Endothelial cell of umbilical vein (primary cell): ENCODE data around the gene PRDM2. TPM values are rescaled to one million over a fixed set of nuclear protein-coding genes. Genes with fewer than 3 reads are reported as not detected.

Source experiments
- BruUV-seq: library from RNA; stranded (reverse); fragments of 400-500 nt; replicated peaks from 2 replicates; lab custom pipeline; 2021; lab: Mats Ljungman, UMichigan
- CTCF ChIA-PET: fragments of 300-600, 350-600 bp; sonication (Branson Sonifier 250); formaldehyde crosslinking; loops from one replicate; lab custom pipeline; 2021; ENCODE audit warnings: antibody characterized with exemption, inconsistent platforms; lab: Charles Lee
- POLR2A ChIA-PET: fragments of 300-600, 350-600 bp; sonication (Branson Sonifier 250); formaldehyde crosslinking; loops from one replicate; lab custom pipeline; 2021; ENCODE audit warnings: antibody characterized with exemption, inconsistent platforms; lab: Charles Lee
- DNase-seq: peaks from one replicate; pipeline ENCODE4 v3.0.0-alpha.2; 2011; ENCODE audit warnings: low read depth, low spot score
- FAIRE-seq: peaks from 2 replicates; lab custom pipeline; 2011; peaks lifted over from hg19 to GRCh38; lab: Jason Lieb, UNC
- H2AFZ ChIP-seq: 2 replicates; pipeline ENCODE4 v1.6.0; 2012; ENCODE audit warnings: low read depth, low read length, control low read depth, inconsistent platforms
- H3K27ac ChIP-seq: 2 replicates; pipeline ENCODE4 v1.5.1; 2011; ENCODE audit warnings: low read depth, mild to moderate bottlenecking, control low read depth, low read length, moderate library complexity; ENCODE audit not compliant: insufficient read depth
- H3K27me3 ChIP-seq, 2 experiments: 2 replicates each; pipeline versions ENCODE4 v1.6.0 to v1.6.1; 2011; ENCODE audit warnings: low read length in 2 of 2, mixed read lengths in 1 of 2; ENCODE audit not compliant: control insufficient read depth in 2 of 2, insufficient read depth in 2 of 2
- H3K36me3 ChIP-seq, 2 experiments: 2 replicates in 1 of 2; 3 replicates in 1 of 2; pipeline ENCODE4 v1.5.1; 2011; ENCODE audit warnings: low read length in 2 of 2, mild to moderate bottlenecking in 1 of 2, moderate library complexity in 1 of 2; ENCODE audit not compliant: control insufficient read depth in 2 of 2, insufficient read depth in 2 of 2; ENCODE audit errors: extremely low read depth in 1 of 2
- H3K4me1 ChIP-seq: 3 replicates; pipeline ENCODE4 v1.5.1; 2011; ENCODE audit warnings: mild to moderate bottlenecking, low read length; ENCODE audit not compliant: control insufficient read depth, insufficient read depth; ENCODE audit errors: extremely low read depth
- H3K4me2 ChIP-seq: 2 replicates; pipeline ENCODE4 v1.6.1; 2011; ENCODE audit warnings: low read length, control low read depth, mixed read lengths; ENCODE audit not compliant: insufficient read depth
- H3K4me3 ChIP-seq, 3 experiments: fragments of 200-600 bp in 1 of 3; sonication (generic), shearing (Covaris generic) in 1 of 3; replicated peaks in 1 of 3; 2 replicates each; pipeline ENCODE4 v1.5.1; 2011 to 2016; ENCODE audit warnings: control low read depth in 3 of 3, low read length in 3 of 3, mild to moderate bottlenecking in 2 of 3, inconsistent platforms in 1 of 3, low read depth in 1 of 3, moderate library complexity in 1 of 3; ENCODE audit not compliant: insufficient read depth in 1 of 3
- H3K79me2 ChIP-seq: 2 replicates; pipeline ENCODE4 v1.6.0; 2012; ENCODE audit warnings: low read length, inconsistent platforms; ENCODE audit not compliant: control insufficient read depth, insufficient read depth
- H3K9ac ChIP-seq: replicated peaks from 2 replicates; pipeline ENCODE3; 2011; ENCODE audit warnings: low read length, control low read depth; ENCODE audit not compliant: insufficient read depth; ENCODE audit errors: extremely low read depth
- H3K9me1 ChIP-seq: replicated peaks from 3 replicates; pipeline ENCODE4 v1.6.0; 2011; ENCODE audit warnings: mild to moderate bottlenecking, low read length; ENCODE audit not compliant: control insufficient read depth, insufficient read depth; ENCODE audit errors: extremely low read depth
- H3K9me3 ChIP-seq: replicated peaks from 2 replicates; pipeline ENCODE4 v1.5.1; 2012; ENCODE audit warnings: low read length, inconsistent platforms; ENCODE audit not compliant: control insufficient read depth, insufficient read depth
- H4K20me1 ChIP-seq: replicated peaks from 2 replicates; pipeline ENCODE3; 2011; ENCODE audit warnings: mild to moderate bottlenecking, low read length; ENCODE audit not compliant: control insufficient read depth, insufficient read depth; ENCODE audit errors: extremely low read depth
- CTCF ChIP-seq, 2 donors: IDR thresholded peaks; 1 replicate in 1 of 2; 2 replicates in 1 of 2; pipeline ENCODE4 v1.5.1; 2011; ENCODE audit warnings: low read length in 2 of 2, mild to moderate bottlenecking in 2 of 2, moderate library complexity in 2 of 2, control low read depth in 1 of 2, inconsistent platforms in 1 of 2, low read depth in 1 of 2; ENCODE audit not compliant: insufficient read depth in 1 of 2; ENCODE audit errors: extremely low read depth in 1 of 2
- FOS ChIP-seq: IDR thresholded peaks from 2 replicates; pipeline ENCODE4 v1.6.1; 2011; ENCODE audit warnings: mild to moderate bottlenecking, low read length, moderate library complexity, borderline replicate concordance; ENCODE audit not compliant: insufficient read depth
- GATA2 ChIP-seq: IDR thresholded peaks from 2 replicates; pipeline ENCODE4 v1.7.0; 2011; ENCODE audit warnings: low read depth, mild to moderate bottlenecking, moderate library complexity, mixed read lengths, low read length; ENCODE audit not compliant: insufficient read length, insufficient read depth
- JUN ChIP-seq: IDR thresholded peaks from 2 replicates; pipeline ENCODE4 v1.6.1; 2011; ENCODE audit warnings: borderline replicate concordance, low read depth; ENCODE audit not compliant: insufficient read length, insufficient read depth
- MYC ChIP-seq: IDR thresholded peaks from one replicate; pipeline ENCODE4 v1.6.1; 2011; ENCODE audit warnings: mild to moderate bottlenecking, low read depth, low read length
- POLR2A ChIP-seq: IDR thresholded peaks from 2 replicates; pipeline ENCODE4 v1.6.1; 2012; ENCODE audit warnings: low read depth, mild to moderate bottlenecking, control low read depth, low read length
- POLR2AphosphoS5 ChIP-seq: IDR thresholded peaks from 2 replicates; pipeline ENCODE4 v1.6.1; 2012; ENCODE audit warnings: low read depth, mild to moderate bottlenecking, control low read depth, low read length, moderate library complexity; ENCODE audit not compliant: insufficient read depth
- dilution Hi-C: fragments of 300-500 bp; cut with MboI; formaldehyde crosslinking; loops from one replicate; pipeline ENCODE4 v1.15.0; 2019; ENCODE audit warnings: low sequenced_read_pairs; ENCODE audit not compliant: extremely low pct_ligation_motif_present
- intact Hi-C: fragments of 100-400 bp; cut with micrococcal nuclease; formaldehyde crosslinking; loops from one replicate; pipeline ENCODE4 v1.10.0; 2022
- polyA plus RNA-seq, 4 experiments: library from polyadenylated mRNA; depleted of rRNA in 3 of 4; stranded (reverse) in 3 of 4; unstranded in 1 of 4; fragments of >200 nt; gene quantifications; 2 replicates each; pipeline versions ENCODE4 v1.2.1 to v1.2.3, GENCODE V29; 2011 to 2012; ENCODE audit warnings: missing spikeins in 1 of 4
- total RNA-seq: library from RNA; stranded (reverse); gene quantifications from 2 replicates; pipeline ENCODE4 v1.2.3, GENCODE V29; 2021

The PRDM2 gene
- total and polyA plus RNA-seq, 2 donors (not counting 3 experiments of a cell fraction or from before 2014, with no cell fraction given), result 11.3 to 35.7 TPM

- FAIRE-seq (no peak), DNase-seq (no peak)
- no peaks in the 10 kb centered on the region for H3K27me3 ChIP-seq
- no peak overlapping the region for H3K9ac ChIP-seq
- H3K27ac ChIP-seq, result no peak overlapping the region
- no peak overlapping the region for H3K4me3 ChIP-seq
- BruUV-seq, result no TSS peak
- H2AFZ ChIP-seq, result no peak overlapping the region
- H4K20me1 ChIP-seq, result no peaks in the 10 kb centered on the region
- H3K4me1 ChIP-seq, result no peaks in the 10 kb centered on the region
- H3K4me2 ChIP-seq, result no peak overlapping the region
- H3K36me3 ChIP-seq, result no peaks in the 10 kb centered on the region
- POLR2A ChIA-PET, result no interaction called here
- TF ChIP-seq MYC, result no peak
- intact Hi-C loops, result no loop called here
- H3K79me2 ChIP-seq, result no peaks in the 10 kb centered on the region
- H3K9me1 ChIP-seq, result no peaks in the 10 kb centered on the region
- dilution Hi-C loops, result no loop called here
- CTCF ChIA-PET, result no interaction called here
- H3K9me3 ChIP-seq, result no peaks in the 10 kb centered on the region
Observed at GRCh38 chr1:13826009-13826408, 126.0 kb downstream of the PRDM2 start.

- no peaks in the 10 kb centered on the region for H3K4me1 ChIP-seq
- no peaks in the 10 kb centered on the region for H4K20me1 ChIP-seq
- H2AFZ ChIP-seq, result no peak overlapping the region
- intact Hi-C loops (no loop called here), dilution Hi-C loops (no loop called here)
- DNase-seq, result no peak
- FAIRE-seq, result no peak
- H3K36me3 ChIP-seq, result no peaks in the 10 kb centered on the region
- H3K27me3 ChIP-seq, result no peaks in the 10 kb centered on the region
- H3K9me3 ChIP-seq, result no peaks in the 10 kb centered on the region
- H3K79me2 ChIP-seq, result no peaks in the 10 kb centered on the region
- CTCF ChIA-PET, result no interaction called here
- no peak overlapping the region for H3K9ac ChIP-seq
- TF ChIP-seq POLR2A, result no peak
- no peak for TF ChIP-seq JUN
- no peak for TF ChIP-seq GATA2
- no peak for TF ChIP-seq POLR2AphosphoS5
- no peak for TF ChIP-seq CTCF (IDR thresholded peaks at IDR 0.05; ENCODE audit: extremely low read depth in 1 of 2, insufficient read depth in 1 of 2, low read depth in 1 of 2, low read length in 2 of 2)
- no peak for TF ChIP-seq FOS
- no TSS peak for BruUV-seq
- H3K27ac ChIP-seq, result no peak overlapping the region
- no peak overlapping the region for H3K4me2 ChIP-seq
- H3K9me1 ChIP-seq, result no peaks in the 10 kb centered on the region
- POLR2A ChIA-PET, result interaction anchor here (0.5 kb wide), 1 partner anchor 19 kb away, joined by 5 read pairs; no protein-coding TSS in a partner anchor
- H3K4me3 ChIP-seq, result no peak overlapping the region
Observed at GRCh38 chr1:13826591-13826990, 126.6 kb downstream of the PRDM2 start.
